ENCODE results near the gene FOXL1. TPM values are rescaled to one million over a fixed set of nuclear protein-coding genes. Genes with fewer than 3 reads are reported as not detected.

FOXL1 gene
- total RNA-seq, 1 experiment from 2014 or later = 9.3 TPM

GRCh38 chr16:86566966-86567700, 11.2 kb upstream of the FOXL1 start:
- ChIA-PET CTCF (no interaction called here), POLR2A (no interaction called here)
- DNase-seq (ENCODE audit: low read depth, low spot score) = no peak
- ATAC-seq = peak; percentile 73
- TF ChIP-seq SIN3A (IDR thresholded peaks at IDR 0.05; ENCODE audit: borderline replicate concordance, insufficient read depth, low read depth, low read length) (no peak), POLR2AphosphoS5 (IDR thresholded peaks at IDR 0.05; ENCODE audit: low read depth, low read length) (no peak), CTCF (IDR thresholded peaks at IDR 0.05) (no peak), TCF7L2 (IDR thresholded peaks at IDR 0.05; ENCODE audit: low read depth, low read length) (no peak), REST (IDR thresholded peaks at IDR 0.05; ENCODE audit: insufficient read depth in 1 of 2, low read depth in 2 of 2, low read length in 1 of 2) (no peak)
- in situ Hi-C loops (cut with HindIII; ENCODE audit: low pct_unique_long_range_greater_than_20kb, low sequenced_read_pairs) (no loop called here), intact Hi-C loops (cut with micrococcal nuclease; ENCODE audit: unreplicated experiment) (no loop called here)
- H3K4me1 ChIP-seq (ENCODE audit: control insufficient read depth, insufficient read depth, low read length) = peaks cover 23% of the 10 kb centered on the region
- H3K27me3 ChIP-seq (ENCODE audit: control insufficient read depth, insufficient read depth, low read length) = no peaks in the 10 kb centered on the region
- no TSS peak for BruUV-seq (replicated peaks)
- H3K27ac ChIP-seq (ENCODE audit: low read length) = peak overlapping the region; percentile 82
- no peaks in the 10 kb centered on the region for H3K9me3 ChIP-seq (ENCODE audit: control insufficient read depth, insufficient read depth, low read depth, low read length)
- H3K36me3 ChIP-seq (ENCODE audit: control insufficient read depth, insufficient read depth, low read length) = no peaks in the 10 kb centered on the region; the same call in 1 of the 2 replicates
- H3K4me3 ChIP-seq (ENCODE audit: low read depth in 2 of 2, low read length in 2 of 2) = peak overlapping the region; percentile 63 to 86

- intact Hi-C loops (cut with micrococcal nuclease; ENCODE audit: unreplicated experiment) (no loop called here), in situ Hi-C loops (cut with HindIII; ENCODE audit: low pct_unique_long_range_greater_than_20kb, low sequenced_read_pairs) (no loop called here)
- no peak for TF ChIP-seq REST (IDR thresholded peaks at IDR 0.05; ENCODE audit: insufficient read depth in 1 of 2, low read depth in 2 of 2, low read length in 1 of 2)
- peak; percentile 91 for TF ChIP-seq TCF7L2 (IDR thresholded peaks at IDR 0.05; ENCODE audit: low read depth, low read length)
- no peak for TF ChIP-seq SIN3A (IDR thresholded peaks at IDR 0.05; ENCODE audit: borderline replicate concordance, insufficient read depth, low read depth, low read length)
- peak; percentile 55 for TF ChIP-seq CTCF (IDR thresholded peaks at IDR 0.05)
- TF ChIP-seq POLR2AphosphoS5 (IDR thresholded peaks at IDR 0.05; ENCODE audit: low read depth, low read length) = no peak
- POLR2A ChIA-PET = no interaction called here
- H3K36me3 ChIP-seq (ENCODE audit: control insufficient read depth, insufficient read depth, low read length) = no peaks in the 10 kb centered on the region; the same call in 1 of the 2 replicates
- H3K27me3 ChIP-seq (ENCODE audit: control insufficient read depth, insufficient read depth, low read length) = no peaks in the 10 kb centered on the region
- H3K27ac ChIP-seq (ENCODE audit: low read length) = peak overlapping the region; percentile 82
- ATAC-seq (peak; percentile 29), DNase-seq (ENCODE audit: low read depth, low spot score) (no peak)
- peak overlapping the region; percentile 63 to 86 for H3K4me3 ChIP-seq (ENCODE audit: low read depth in 2 of 2, low read length in 2 of 2)
- H3K4me1 ChIP-seq (ENCODE audit: control insufficient read depth, insufficient read depth, low read length) = peaks cover 31% of the 10 kb centered on the region
- no peaks in the 10 kb centered on the region for H3K9me3 ChIP-seq (ENCODE audit: control insufficient read depth, insufficient read depth, low read depth, low read length)
- CTCF ChIA-PET = no interaction called here
- BruUV-seq (replicated peaks) = no TSS peak
These were observed 10.4 kb upstream of the FOXL1 start for GRCh38 chr16:86567701-86568581.
